Prostate gland (tissue), 2 donors: ENCODE data around the gene CDC42BPA.

ENCODE experiments used
- POLR2A ChIP-seq: fragments of 450-650 bp; IDR thresholded peaks from one replicate; pipeline ENCODE4 v1.6.1; 2016; ENCODE audit warnings: antibody characterized with exemption, mild to moderate bottlenecking
- TF ChIP-seq, protein P1 (sequence below), 4 experiments: fragments of 200-600 bp in 2 of 4; fragments of 450-650 bp in 2 of 4; sonication (generic) in 2 of 4; IDR thresholded peaks; 1 replicate in 3 of 4; 2 replicates in 1 of 4; pipeline ENCODE4 v1.5.1; 2016 to 2019; ENCODE audit warnings: antibody characterized with exemption in 4 of 4, mild to moderate bottlenecking in 2 of 4, moderate library complexity in 2 of 4

DNA sequence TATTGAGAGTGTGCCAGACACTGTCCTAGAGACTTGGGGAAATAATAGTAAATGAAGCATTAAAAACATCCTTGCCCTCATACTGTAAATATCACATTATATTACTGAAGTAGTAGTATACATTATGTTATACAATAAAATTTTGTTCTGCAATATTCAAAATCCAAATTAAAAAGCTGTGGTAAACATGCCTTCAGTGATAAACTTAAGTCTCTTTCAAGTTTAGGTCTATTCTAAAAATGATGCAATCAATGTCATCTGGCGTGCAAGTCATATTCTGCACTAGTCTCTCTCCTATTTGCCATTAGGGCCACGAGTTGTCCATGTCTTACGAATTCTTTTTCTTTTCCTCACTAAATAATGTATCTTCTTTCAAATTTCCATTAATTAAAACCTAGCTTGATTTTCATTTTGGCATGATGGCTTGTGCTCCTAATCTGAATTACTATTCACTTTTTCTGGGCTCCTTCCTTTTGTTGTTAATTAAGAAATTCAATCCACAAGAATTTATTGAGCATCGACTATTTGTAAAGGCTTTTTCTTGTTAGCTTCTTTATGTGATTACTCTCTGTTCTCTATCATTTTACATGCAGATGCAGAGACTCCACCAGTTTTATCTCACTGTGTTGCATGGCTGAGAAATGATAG, 247.5 kb downstream of the CDC42BPA start:
- TF ChIP-seq, protein P1, sequence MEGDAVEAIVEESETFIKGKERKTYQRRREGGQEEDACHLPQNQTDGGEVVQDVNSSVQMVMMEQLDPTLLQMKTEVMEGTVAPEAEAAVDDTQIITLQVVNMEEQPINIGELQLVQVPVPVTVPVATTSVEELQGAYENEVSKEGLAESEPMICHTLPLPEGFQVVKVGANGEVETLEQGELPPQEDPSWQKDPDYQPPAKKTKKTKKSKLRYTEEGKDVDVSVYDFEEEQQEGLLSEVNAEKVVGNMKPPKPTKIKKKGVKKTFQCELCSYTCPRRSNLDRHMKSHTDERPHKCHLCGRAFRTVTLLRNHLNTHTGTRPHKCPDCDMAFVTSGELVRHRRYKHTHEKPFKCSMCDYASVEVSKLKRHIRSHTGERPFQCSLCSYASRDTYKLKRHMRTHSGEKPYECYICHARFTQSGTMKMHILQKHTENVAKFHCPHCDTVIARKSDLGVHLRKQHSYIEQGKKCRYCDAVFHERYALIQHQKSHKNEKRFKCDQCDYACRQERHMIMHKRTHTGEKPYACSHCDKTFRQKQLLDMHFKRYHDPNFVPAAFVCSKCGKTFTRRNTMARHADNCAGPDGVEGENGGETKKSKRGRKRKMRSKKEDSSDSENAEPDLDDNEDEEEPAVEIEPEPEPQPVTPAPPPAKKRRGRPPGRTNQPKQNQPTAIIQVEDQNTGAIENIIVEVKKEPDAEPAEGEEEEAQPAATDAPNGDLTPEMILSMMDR (IDR thresholded peaks at IDR 0.05) = no peak
- TF ChIP-seq POLR2A = no peak
